ENCODE measurements around the gene PRSS50.
"Not testable (repeated sequence)": the region's sequence is repeated elsewhere in the genome, so short reads cannot be mapped to it uniquely, and the experiment has no call there.

PRSS50 gene, protein sequence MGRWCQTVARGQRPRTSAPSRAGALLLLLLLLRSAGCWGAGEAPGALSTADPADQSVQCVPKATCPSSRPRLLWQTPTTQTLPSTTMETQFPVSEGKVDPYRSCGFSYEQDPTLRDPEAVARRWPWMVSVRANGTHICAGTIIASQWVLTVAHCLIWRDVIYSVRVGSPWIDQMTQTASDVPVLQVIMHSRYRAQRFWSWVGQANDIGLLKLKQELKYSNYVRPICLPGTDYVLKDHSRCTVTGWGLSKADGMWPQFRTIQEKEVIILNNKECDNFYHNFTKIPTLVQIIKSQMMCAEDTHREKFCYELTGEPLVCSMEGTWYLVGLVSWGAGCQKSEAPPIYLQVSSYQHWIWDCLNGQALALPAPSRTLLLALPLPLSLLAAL

GRCh38 chr3:46717447-46718231 lies at the start of gene PRSS50:
Gene PRSS50 (minus strand): TSS chr3:46717869. CDS start chr3:46717824, 45 bp downstream.
- no peak within 1 kb of the TSS for H3K4me3 ChIP-seq (ENCODE audit: low read length)
- no peak for DNase-seq (ENCODE audit: low read depth)
- peak; percentile 41 for TF ChIP-seq CTCF (conservative IDR thresholded peaks at IDR 0.05; ENCODE audit: low read depth, low read length)

- no peak for DNase-seq (ENCODE audit: low read depth)
- TF ChIP-seq CTCF (conservative IDR thresholded peaks at IDR 0.05; ENCODE audit: low read depth, low read length): no peak
- no peak overlapping the region for H3K4me3 ChIP-seq (ENCODE audit: low read length)
These were observed 46.5 kb upstream of the PRSS50 start for GRCh38 chr3:46764206-46764605.

GRCh38 chr3:46763178-46763577 lies 45.5 kb upstream of the PRSS50 start:
- DNase-seq (ENCODE audit: low read depth): no peak
- no peak overlapping the region for H3K4me3 ChIP-seq (ENCODE audit: low read length)
- no peak for TF ChIP-seq CTCF (conservative IDR thresholded peaks at IDR 0.05; ENCODE audit: low read depth, low read length)

GRCh38 chr3:46759239-46760167 lies 41.8 kb upstream of the PRSS50 start:
- DNase-seq (ENCODE audit: low read depth): no peak
- no peak overlapping the region for H3K4me3 ChIP-seq (ENCODE audit: low read length)
- no peak for TF ChIP-seq CTCF (conservative IDR thresholded peaks at IDR 0.05; ENCODE audit: low read depth, low read length)

DNA sequence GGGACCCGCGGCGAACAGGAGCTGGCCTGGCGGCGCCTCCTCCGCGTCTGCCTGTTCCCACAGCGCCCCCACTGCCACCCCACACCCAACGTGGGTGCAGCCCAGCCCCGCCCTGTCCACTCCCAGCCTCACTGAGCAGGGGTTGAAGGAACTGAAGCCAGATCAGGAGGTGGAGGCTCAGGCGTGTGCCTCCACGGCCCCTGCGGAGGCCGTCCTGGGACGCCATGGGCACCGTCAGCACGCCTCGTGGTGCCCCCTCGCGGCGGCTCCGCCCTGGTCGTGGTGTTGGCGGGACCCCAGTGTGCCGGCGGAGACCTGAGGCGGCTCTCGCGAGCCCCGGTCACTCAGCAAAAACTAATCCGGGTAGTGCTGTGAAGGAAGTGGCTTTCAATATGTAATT lies 39.0 kb upstream of the PRSS50 start:
- no peak for DNase-seq (ENCODE audit: low read depth)
- no peak for TF ChIP-seq CTCF (conservative IDR thresholded peaks at IDR 0.05; ENCODE audit: low read depth, low read length)

DNA sequence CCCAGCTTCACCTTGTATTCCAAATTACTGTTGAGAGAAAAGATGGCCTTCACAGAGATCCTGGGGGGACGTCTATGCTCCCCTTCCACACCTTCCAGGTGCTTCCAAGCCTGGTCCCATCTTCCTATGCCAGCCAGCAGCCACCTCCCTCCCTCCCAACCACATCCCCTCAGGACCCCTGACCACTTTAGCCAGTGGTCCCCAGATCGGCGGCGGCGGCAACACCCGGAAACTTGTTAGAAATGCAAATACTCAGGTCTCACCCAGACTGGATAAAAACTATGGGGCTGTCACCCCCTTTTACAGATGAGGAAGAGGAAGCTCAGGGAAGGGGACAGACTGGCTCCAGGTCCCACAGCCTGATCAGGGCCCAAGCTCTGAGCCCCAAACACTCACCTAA lies 38.0 kb upstream of the PRSS50 start:
- no peak for TF ChIP-seq CTCF (conservative IDR thresholded peaks at IDR 0.05; ENCODE audit: low read depth, low read length)
- no peak overlapping the region for H3K4me3 ChIP-seq (ENCODE audit: low read length)
- no peak for DNase-seq (ENCODE audit: low read depth)

More for the DNA sequence above, 39.0 kb upstream of the PRSS50 start:
- H3K4me3 ChIP-seq (ENCODE audit: low read length): no peak overlapping the region

DNA sequence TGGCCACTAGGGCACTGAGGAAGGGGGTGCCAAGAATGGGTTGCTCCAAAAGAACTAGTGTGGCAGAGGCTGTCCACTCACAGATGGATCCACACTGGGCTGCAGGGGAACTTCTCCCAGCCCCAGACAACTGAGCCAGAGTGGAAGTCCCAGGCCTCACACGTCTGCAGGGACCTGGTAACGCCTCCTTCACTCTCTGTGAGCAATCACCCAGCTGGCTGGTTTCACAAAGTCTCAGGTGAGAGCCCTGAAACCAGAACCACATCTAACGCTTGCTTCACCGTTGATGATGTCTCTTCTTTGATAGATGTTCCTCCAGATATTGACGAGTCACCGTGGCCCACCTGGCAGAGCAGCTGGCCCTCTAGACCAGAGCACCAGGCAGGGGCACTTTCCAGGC lies 35.5 kb upstream of the PRSS50 start:
- DNase-seq (ENCODE audit: low read depth): not testable (repeated sequence)

More for the DNA sequence above, 35.5 kb upstream of the PRSS50 start:
- not testable (repeated sequence) for H3K4me3 ChIP-seq (ENCODE audit: low read length)

Data from retinal pigment epithelial cell (primary cell).